HG02623 (cell line): ENCODE results near the gene GRID2IP.
"Not testable (repeated sequence)": the region's sequence is repeated elsewhere in the genome, so short reads cannot be mapped to it uniquely, and the experiment has no call there.

Source experiments
- ATAC-seq: cut with Tn5 transposase; IDR thresholded peaks from one replicate; pipeline ENCODE4 v1.9.1; 2021; ENCODE audit warnings: moderate library complexity; ENCODE audit not compliant: unreplicated experiment

The GRID2IP gene

DNA sequence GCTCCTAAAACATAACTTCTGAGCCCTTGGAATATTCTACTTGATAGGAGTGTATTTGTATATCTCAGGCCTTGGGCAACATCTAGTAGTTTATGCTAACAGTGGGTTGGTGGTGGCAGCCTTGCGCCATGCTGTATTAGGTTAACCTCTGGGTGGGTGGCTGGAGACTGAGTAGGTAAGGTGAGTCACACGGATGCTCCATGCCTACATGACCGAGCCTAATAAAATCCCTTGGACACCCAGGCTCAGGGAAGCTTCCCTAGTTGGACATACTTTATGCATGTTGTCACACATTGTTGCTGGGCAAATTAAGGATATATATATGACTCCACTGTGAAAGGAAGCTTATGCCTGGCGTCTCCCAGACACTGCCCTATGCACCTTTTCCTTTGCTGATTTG lies 97.5 kb downstream of the GRID2IP start:
- no peak for ATAC-seq

DNA sequence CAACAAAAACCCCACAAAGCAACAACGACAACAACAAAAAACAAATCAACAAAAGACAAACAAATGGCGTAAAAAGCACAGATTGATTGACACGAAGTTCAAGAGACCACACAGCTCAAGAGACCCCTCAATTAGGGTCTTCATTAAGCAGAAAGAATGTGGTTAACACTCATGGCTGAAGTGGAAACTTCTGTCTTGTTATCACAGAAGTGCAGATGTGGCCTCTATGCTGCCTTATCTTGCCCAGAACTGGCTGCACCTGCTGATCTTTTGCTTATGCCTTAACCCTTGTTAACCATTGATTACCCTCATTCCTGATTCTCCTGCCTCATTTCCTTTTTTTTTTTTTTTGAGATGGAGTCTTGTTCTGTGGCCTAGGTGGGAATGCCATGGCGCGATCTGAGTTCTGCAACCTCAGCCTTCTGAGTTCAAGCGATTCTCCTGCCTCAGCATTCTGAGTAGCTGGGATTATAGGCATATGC lies 100.0 kb downstream of the GRID2IP start:
- no peak for ATAC-seq

DNA sequence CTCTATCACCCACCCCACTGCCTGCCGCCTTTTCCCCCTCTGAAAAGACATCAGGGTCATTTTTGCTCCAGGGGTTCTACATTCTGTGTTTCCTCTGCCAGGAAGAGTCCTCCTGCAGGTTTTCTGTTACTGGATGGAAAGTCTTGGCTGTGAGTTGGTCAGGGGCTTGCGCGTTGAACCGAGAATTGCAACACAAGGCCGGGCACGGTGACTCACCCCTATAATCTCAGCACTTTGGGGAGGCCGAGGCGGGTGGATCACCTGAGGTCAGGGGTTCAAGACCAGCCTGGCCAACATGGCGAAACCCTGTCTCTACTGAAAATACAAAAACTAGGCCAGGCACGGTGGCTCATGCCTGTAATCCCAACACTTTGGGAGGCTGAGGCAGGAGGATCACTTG lies 100.7 kb downstream of the GRID2IP start:
- ATAC-seq = not testable (repeated sequence)

DNA sequence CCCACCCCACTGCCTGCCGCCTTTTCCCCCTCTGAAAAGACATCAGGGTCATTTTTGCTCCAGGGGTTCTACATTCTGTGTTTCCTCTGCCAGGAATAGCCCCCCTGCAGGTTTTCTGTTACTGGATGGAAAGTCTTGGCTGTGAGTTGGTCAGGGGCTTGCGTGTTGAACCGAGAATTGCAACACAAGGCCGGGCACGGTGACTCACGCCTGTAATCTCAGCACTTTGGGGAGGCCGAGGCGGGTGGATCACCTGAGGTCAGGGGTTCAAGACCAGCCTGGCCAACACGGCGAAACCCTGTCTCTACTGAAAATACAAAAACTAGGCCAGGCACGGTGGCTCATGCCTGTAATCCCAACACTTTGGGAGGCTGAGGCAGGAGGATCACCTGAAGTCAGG lies 101.4 kb downstream of the GRID2IP start:
- ATAC-seq = not testable (repeated sequence)

DNA sequence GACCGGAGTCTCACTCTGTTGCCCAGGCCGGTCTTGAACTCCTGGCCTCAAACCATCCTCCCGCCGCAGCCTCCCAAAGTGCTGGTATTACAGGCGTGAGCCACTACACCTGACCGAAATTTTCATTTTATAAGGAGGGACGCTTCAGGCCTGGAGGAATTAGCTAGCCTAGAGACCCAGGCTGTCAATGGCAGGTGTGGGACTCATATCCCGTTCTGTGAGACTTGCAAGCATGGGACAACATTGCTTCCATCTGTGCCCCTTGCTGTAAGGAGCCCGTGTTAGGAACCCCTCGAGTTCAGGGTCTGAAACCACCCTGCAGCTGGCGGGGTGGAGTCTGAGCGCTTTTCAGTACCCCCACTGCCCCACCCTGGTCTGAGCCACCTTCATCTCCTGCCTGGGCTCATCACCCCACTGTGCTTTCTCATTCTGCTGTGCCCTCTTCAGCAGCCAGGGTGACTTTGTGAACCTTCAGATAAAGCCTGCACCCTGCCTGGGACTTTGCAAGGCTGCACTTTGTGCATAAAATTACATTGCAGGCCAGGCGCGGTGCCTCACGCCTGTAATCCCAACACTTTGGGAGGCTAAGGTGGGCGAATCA lies 102.2 kb downstream of the GRID2IP start:
- no peak for ATAC-seq

DNA sequence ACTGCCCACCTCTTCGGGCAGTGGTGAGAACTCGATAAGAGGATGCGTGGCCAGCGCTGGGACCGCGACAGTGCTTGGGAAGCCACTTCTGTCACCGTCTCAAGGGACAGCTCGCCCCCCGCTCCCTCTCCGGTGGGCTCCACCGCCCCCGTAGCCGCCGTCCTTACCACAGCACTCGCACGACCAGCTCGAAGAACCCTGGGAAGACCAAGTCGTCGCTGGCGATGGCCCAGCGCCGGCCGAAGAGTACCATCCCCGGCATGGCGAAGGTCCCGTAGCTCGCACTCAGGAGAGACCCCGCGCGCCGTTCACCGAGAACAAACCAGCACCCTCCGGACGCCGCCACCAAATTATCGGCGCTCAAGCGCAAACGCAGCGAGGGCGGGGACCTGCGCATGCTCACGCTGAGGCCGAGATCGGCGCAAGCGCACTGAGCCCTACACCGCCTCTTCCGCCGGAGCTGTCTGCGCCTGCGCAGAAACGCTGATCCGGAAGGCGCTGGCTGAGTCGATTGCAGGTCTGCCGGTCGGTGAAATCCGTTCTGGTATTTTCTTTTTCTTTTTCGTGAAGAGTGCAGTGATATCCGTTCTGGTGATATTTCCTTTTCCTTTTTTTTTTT lies 103.6 kb downstream of the GRID2IP start, which contains the start of gene DAGLB:
DAGLB (minus strand) TSS at position 374 of the 619 bp plus-strand sequence; CDS start at position 262, 112 bp downstream.
- peak; percentile 80 for ATAC-seq
